H9 (cell line): ENCODE measurements around the gene AJAP1. TPM values are rescaled to one million over a fixed set of nuclear protein-coding genes. Genes with fewer than 3 reads are reported as not detected.

ENCODE experiments used
- DNase-seq: peaks from one replicate; pipeline ENCODE4 v3.0.0-alpha.2; 2017
- H2AFZ ChIP-seq: one replicate; pipeline ENCODE4 v1.6.1; 2013; ENCODE audit warnings: mild to moderate bottlenecking, low read length, control low read depth, moderate library complexity
- H2AK5ac ChIP-seq: 2 replicates; pipeline ENCODE4 v1.6.1; 2013; ENCODE audit warnings: low read length, control low read depth, mixed read lengths; ENCODE audit not compliant: insufficient read length
- H2BK120ac ChIP-seq: one replicate; pipeline ENCODE4 v1.6.1; 2013; ENCODE audit warnings: low read depth, mild to moderate bottlenecking, low read length, control low read depth, inconsistent platforms; ENCODE audit not compliant: poor library complexity, severe bottlenecking
- H2BK12ac ChIP-seq: 2 replicates; pipeline ENCODE4 v1.6.1; 2013; ENCODE audit warnings: low read length, control low read depth, mixed read lengths, low read depth; ENCODE audit not compliant: insufficient read length
- H2BK15ac ChIP-seq: 2 replicates; pipeline ENCODE4 v1.6.1; 2013; ENCODE audit warnings: low read depth, low read length, control low read depth
- H2BK20ac ChIP-seq: one replicate; pipeline ENCODE4 v1.6.1; 2013; ENCODE audit warnings: low read depth, mild to moderate bottlenecking, low read length, control low read depth, inconsistent platforms; ENCODE audit not compliant: poor library complexity, severe bottlenecking
- H2BK5ac ChIP-seq: 2 replicates; pipeline ENCODE4 v1.6.1; 2013; ENCODE audit warnings: low read length, control low read depth, mixed read lengths; ENCODE audit not compliant: insufficient read length
- H3K14ac ChIP-seq: 2 replicates; pipeline ENCODE4 v1.6.1; 2013; ENCODE audit warnings: low read length, control low read depth; ENCODE audit not compliant: insufficient read depth
- H3K18ac ChIP-seq: 2 replicates; pipeline ENCODE4 v1.6.1; 2013; ENCODE audit warnings: low read depth, mild to moderate bottlenecking, mixed read lengths, low read length, control low read depth; ENCODE audit not compliant: insufficient read length
- H3K23ac ChIP-seq: 2 replicates; pipeline ENCODE4 v1.6.1; 2013; ENCODE audit warnings: low read length, control low read depth, mixed read lengths, low read depth; ENCODE audit not compliant: insufficient read length
- H3K23me2 ChIP-seq: 2 replicates; pipeline ENCODE4 v1.6.1; 2013; ENCODE audit warnings: low read depth, mild to moderate bottlenecking, mixed read lengths, low read length, control low read depth; ENCODE audit not compliant: insufficient read length, poor library complexity, severe bottlenecking
- H3K27ac ChIP-seq: 2 replicates; pipeline ENCODE4 v1.5.1; 2013; ENCODE audit warnings: low read length, control low read depth, mixed read lengths, low read depth; ENCODE audit not compliant: insufficient read length
- H3K27me3 ChIP-seq: 2 replicates; pipeline ENCODE4 v1.6.1; 2013; ENCODE audit warnings: low read length, control low read depth, inconsistent platforms; ENCODE audit not compliant: insufficient read depth
- H3K4ac ChIP-seq: 2 replicates; pipeline ENCODE4 v1.6.1; 2013; ENCODE audit warnings: low read depth, mild to moderate bottlenecking, control low read depth, inconsistent platforms, low read length, moderate library complexity
- H3K4me1 ChIP-seq: 2 replicates; pipeline ENCODE4 v1.6.1; 2013; ENCODE audit warnings: low read length, control low read depth, inconsistent platforms; ENCODE audit not compliant: insufficient read depth
- H3K4me2 ChIP-seq: 2 replicates; pipeline ENCODE4 v1.6.1; 2013; ENCODE audit warnings: low read length, control low read depth, mixed read lengths; ENCODE audit not compliant: insufficient read length, insufficient read depth
- H3K56ac ChIP-seq: 2 replicates; pipeline ENCODE4 v1.6.1; 2013; ENCODE audit warnings: low read depth, mild to moderate bottlenecking, mixed read lengths, low read length, control low read depth; ENCODE audit not compliant: insufficient read length
- H3K79me1 ChIP-seq: 2 replicates; pipeline ENCODE4 v1.6.1; 2013; ENCODE audit warnings: low read depth, mild to moderate bottlenecking, moderate library complexity, low read length, control low read depth, inconsistent platforms; ENCODE audit not compliant: insufficient read depth, poor library complexity, severe bottlenecking
- H3K79me2 ChIP-seq: 2 replicates; pipeline ENCODE4 v1.6.1; 2013; ENCODE audit warnings: low read length, control low read depth, inconsistent platforms; ENCODE audit not compliant: insufficient read depth
- H3K9ac ChIP-seq: 2 replicates; pipeline ENCODE4 v1.6.1; 2013; ENCODE audit warnings: low read length, control low read depth, mixed read lengths; ENCODE audit not compliant: insufficient read length; ENCODE audit errors: extremely low read depth
- H3K9me3 ChIP-seq: one replicate; pipeline ENCODE4 v1.6.1; 2013; ENCODE audit warnings: low read depth, low read length, inconsistent platforms; ENCODE audit not compliant: control insufficient read depth
- H3T11ph ChIP-seq: one replicate; pipeline ENCODE4 v1.6.1; 2013; ENCODE audit warnings: mild to moderate bottlenecking, low read length, control low read depth, inconsistent platforms
- H4K20me1 ChIP-seq: one replicate; pipeline ENCODE4 v1.6.1; 2013; ENCODE audit not compliant: control insufficient read depth, insufficient read length, insufficient read depth
- H4K5ac ChIP-seq: 2 replicates; pipeline ENCODE4 v1.6.1; 2013; ENCODE audit warnings: low read depth, mild to moderate bottlenecking, mixed read lengths, low read length, control low read depth; ENCODE audit not compliant: insufficient read length
- H4K8ac ChIP-seq: replicated peaks from 2 replicates; pipeline ENCODE4 v1.6.1; 2013; ENCODE audit warnings: low read length, control low read depth, mixed read lengths, low read depth; ENCODE audit not compliant: insufficient read length
- H4K91ac ChIP-seq: 2 replicates; pipeline ENCODE4 v1.6.1; 2013; ENCODE audit warnings: low read depth, mild to moderate bottlenecking, moderate library complexity, mixed read lengths, low read length, control low read depth; ENCODE audit not compliant: insufficient read length
- H3K27ac Mint-ChIP-seq, 3 experiments: 2 replicates in 2 of 3; 3 replicates in 1 of 3; pipeline ENCODE4 v1.8.0; 2020 to 2021; ENCODE audit warnings: mixed read lengths in 3 of 3, mild to moderate bottlenecking in 1 of 3, moderate library complexity in 1 of 3
- H3K27me3 Mint-ChIP-seq: 2 replicates; pipeline ENCODE4 v1.8.0; 2021; ENCODE audit warnings: low read depth, mild to moderate bottlenecking, moderate library complexity, mixed read lengths
- H3K36me3 Mint-ChIP-seq, 3 experiments: 2 replicates in 2 of 3; 3 replicates in 1 of 3; pipeline ENCODE4 v1.8.0; 2020 to 2021; ENCODE audit warnings: low read depth in 3 of 3, mixed read lengths in 3 of 3; ENCODE audit not compliant: insufficient read depth in 1 of 3
- H3K4me1 Mint-ChIP-seq, 2 experiments: 2 replicates each; pipeline ENCODE4 v1.8.0; 2020; ENCODE audit warnings: mixed read lengths in 2 of 2
- H3K4me3 Mint-ChIP-seq, 2 experiments: 2 replicates in 1 of 2; 3 replicates in 1 of 2; pipeline ENCODE4 v1.8.0; 2020 to 2021; ENCODE audit warnings: mild to moderate bottlenecking in 2 of 2, mixed read lengths in 2 of 2, moderate library complexity in 1 of 2
- H3K9me3 Mint-ChIP-seq, 2 experiments: 2 replicates in 1 of 2; 3 replicates in 1 of 2; pipeline ENCODE4 v1.8.0; 2020; ENCODE audit warnings: mild to moderate bottlenecking in 2 of 2, mixed read lengths in 2 of 2, moderate library complexity in 1 of 2
- WGBS: extraction: QIAGEN DNeasy Blood & Tissue Kit; methylation state at CpG from one replicate; pipeline ENCODE4 v1.1.7; 2013; ENCODE audit warnings: missing lambda C conversion rate, low lambda C conversion rate, mixed read lengths; ENCODE audit not compliant: insufficient read length; ENCODE audit errors: extremely low coverage; 5-methylcytosine and 5-hydroxymethylcytosine counted together
- total RNA-seq: library from RNA; stranded (reverse); gene quantifications from 2 replicates; pipeline ENCODE4 v1.2.1, GENCODE V29; 2021
- TF ChIP-seq, protein P1 (sequence below): fragments of 200-600 bp; sonication (generic); conservative IDR thresholded peaks from 3 replicates; pipeline ENCODE4 v1.8.0; 2021; ENCODE audit warnings: antibody characterized with exemption, mild to moderate bottlenecking

AJAP1 gene
- total RNA-seq, 1 experiment from 2014 or later, result 8.6 TPM

DNA sequence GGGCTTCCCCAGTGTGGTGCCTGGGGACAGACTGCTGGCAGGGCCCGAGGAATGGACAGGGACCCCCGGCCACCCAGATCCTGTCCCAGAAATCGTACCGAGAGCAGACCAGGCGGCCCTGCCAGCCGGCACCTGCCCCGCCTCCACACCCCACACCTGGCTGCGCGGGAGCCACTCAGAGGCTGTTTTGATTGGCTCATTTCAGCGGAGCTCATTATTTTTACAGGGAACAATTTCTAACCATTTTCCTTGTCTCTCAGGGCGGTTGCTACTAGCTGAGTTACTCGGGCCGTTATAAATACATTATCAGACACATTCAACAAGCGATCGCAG is 39.3 kb upstream of the AJAP1 start:
- no peak overlapping the region for H3K4me3 Mint-ChIP-seq

More for the DNA sequence above, 39.3 kb upstream of the AJAP1 start:
- no peak overlapping the region for H2BK15ac ChIP-seq
- Mint-ChIP-seq H3K36me3 (peaks cover 6 to 12% (median 7%) of the 10 kb centered on the region in 3 experiments; a peak in 3 of 7 replicates), H3K27me3 (peaks cover 1% of the 10 kb centered on the region; the same call in 1 of the 2 replicates), H3K4me1 (peaks cover 14 to 15% of the 10 kb centered on the region in 2 experiments), H3K27ac (no peak overlapping the region; a peak in 1 of 7 replicates), H3K9me3 (peaks cover 6 to 10% of the 10 kb centered on the region in 2 experiments)
- H3K9me3 ChIP-seq, result no peaks in the 10 kb centered on the region
- H2AK5ac ChIP-seq, result no peak overlapping the region
- no peaks in the 10 kb centered on the region for H3K79me1 ChIP-seq
- H2BK5ac ChIP-seq, result no peak overlapping the region
- H4K91ac ChIP-seq, result no peak overlapping the region
- no peak overlapping the region for H3K9ac ChIP-seq
- no peaks in the 10 kb centered on the region for H3K4me1 ChIP-seq
- H4K8ac ChIP-seq, result no peak overlapping the region
- no peak overlapping the region for H3K4me2 ChIP-seq
- H3K23me2 ChIP-seq, result no peaks in the 10 kb centered on the region
- H4K5ac ChIP-seq, result no peak overlapping the region
- H3K56ac ChIP-seq, result no peak overlapping the region
- no peak overlapping the region for H2BK12ac ChIP-seq
- no peak overlapping the region for H2BK20ac ChIP-seq
- no peak overlapping the region for H2BK120ac ChIP-seq
- no peak overlapping the region for H3K23ac ChIP-seq
- TF ChIP-seq, protein P1, sequence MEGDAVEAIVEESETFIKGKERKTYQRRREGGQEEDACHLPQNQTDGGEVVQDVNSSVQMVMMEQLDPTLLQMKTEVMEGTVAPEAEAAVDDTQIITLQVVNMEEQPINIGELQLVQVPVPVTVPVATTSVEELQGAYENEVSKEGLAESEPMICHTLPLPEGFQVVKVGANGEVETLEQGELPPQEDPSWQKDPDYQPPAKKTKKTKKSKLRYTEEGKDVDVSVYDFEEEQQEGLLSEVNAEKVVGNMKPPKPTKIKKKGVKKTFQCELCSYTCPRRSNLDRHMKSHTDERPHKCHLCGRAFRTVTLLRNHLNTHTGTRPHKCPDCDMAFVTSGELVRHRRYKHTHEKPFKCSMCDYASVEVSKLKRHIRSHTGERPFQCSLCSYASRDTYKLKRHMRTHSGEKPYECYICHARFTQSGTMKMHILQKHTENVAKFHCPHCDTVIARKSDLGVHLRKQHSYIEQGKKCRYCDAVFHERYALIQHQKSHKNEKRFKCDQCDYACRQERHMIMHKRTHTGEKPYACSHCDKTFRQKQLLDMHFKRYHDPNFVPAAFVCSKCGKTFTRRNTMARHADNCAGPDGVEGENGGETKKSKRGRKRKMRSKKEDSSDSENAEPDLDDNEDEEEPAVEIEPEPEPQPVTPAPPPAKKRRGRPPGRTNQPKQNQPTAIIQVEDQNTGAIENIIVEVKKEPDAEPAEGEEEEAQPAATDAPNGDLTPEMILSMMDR, result no peak
- H3T11ph ChIP-seq, result no peak overlapping the region
- no peak overlapping the region for H3K4ac ChIP-seq
- no peaks in the 10 kb centered on the region for H3K79me2 ChIP-seq
- no peak for DNase-seq
- H4K20me1 ChIP-seq, result no peaks in the 10 kb centered on the region
- H3K27me3 ChIP-seq, result no peaks in the 10 kb centered on the region
- H2AFZ ChIP-seq, result no peak overlapping the region
- no peak overlapping the region for H3K18ac ChIP-seq
- no peak overlapping the region for H3K27ac ChIP-seq
- no CpG with 5 or more reads among the region's 15 CpGs for WGBS
- H3K14ac ChIP-seq, result no peak overlapping the region; the same call in 1 of the 2 replicates
